ENCODE data around the gene MAP7.

Gene MAP7

GRCh38 chr6:136344420-136344819, 205.8 kb downstream of the MAP7 start:
- peaks cover 5% of the 10 kb centered on the region; the same call in 1 of the 2 replicates for H3K36me3 ChIP-seq (ENCODE audit: control insufficient read depth, insufficient read depth, low read length)
- no CpG with 5 or more reads among the region's 2 CpGs for WGBS (ENCODE audit: insufficient coverage, insufficient read length)
- H3K4me1 ChIP-seq (ENCODE audit: control insufficient read depth, insufficient read depth, low read length) = no peaks in the 10 kb centered on the region
- no peaks in the 10 kb centered on the region for H3K9me3 ChIP-seq (ENCODE audit: control insufficient read depth, insufficient read depth, low read length)
- H3K27me3 ChIP-seq (ENCODE audit: control insufficient read depth, insufficient read depth, low read length) = no peaks in the 10 kb centered on the region
- no peak for DNase-seq (ENCODE audit: low read depth, low spot score)
- no peak overlapping the region for H3K27ac ChIP-seq (ENCODE audit: low read length)
- H3K4me3 ChIP-seq (ENCODE audit: low read length) = no peak overlapping the region

DNA sequence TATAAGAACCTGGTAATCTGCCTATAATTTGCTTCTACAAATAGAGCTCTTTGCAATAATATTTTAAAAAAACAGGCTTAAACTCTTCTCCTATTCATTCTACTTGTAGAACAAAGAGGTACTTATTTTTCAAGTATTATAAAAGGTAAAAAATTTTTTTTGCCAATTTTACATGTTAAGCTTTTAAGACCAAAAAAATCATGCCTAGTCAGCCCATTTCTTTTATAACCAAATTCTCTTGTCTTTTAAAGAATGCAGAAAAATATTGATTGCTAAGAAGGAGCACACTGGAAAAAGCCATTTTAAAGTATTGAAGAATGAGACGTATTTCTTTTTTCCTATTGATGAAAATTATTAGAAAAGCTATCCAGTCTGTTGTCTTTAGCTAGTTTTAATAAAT, 206.5 kb downstream of the MAP7 start:
- no peaks in the 10 kb centered on the region for H3K9me3 ChIP-seq (ENCODE audit: control insufficient read depth, insufficient read depth, low read length)
- H3K36me3 ChIP-seq (ENCODE audit: control insufficient read depth, insufficient read depth, low read length) = peaks cover 5% of the 10 kb centered on the region; the same call in 1 of the 2 replicates
- H3K4me1 ChIP-seq (ENCODE audit: control insufficient read depth, insufficient read depth, low read length) = no peaks in the 10 kb centered on the region
- H3K27ac ChIP-seq (ENCODE audit: low read length) = no peak overlapping the region
- DNase-seq (ENCODE audit: low read depth, low spot score) = no peak
- H3K4me3 ChIP-seq (ENCODE audit: low read length) = no peak overlapping the region
- no CpG with 5 or more reads among the region's 1 CpG for WGBS (ENCODE audit: insufficient coverage, insufficient read length)
- H3K27me3 ChIP-seq (ENCODE audit: control insufficient read depth, insufficient read depth, low read length) = no peaks in the 10 kb centered on the region

GRCh38 chr6:136343275-136343674, 206.9 kb downstream of the MAP7 start:
- DNase-seq (ENCODE audit: low read depth, low spot score) = no peak
- no peaks in the 10 kb centered on the region for H3K27me3 ChIP-seq (ENCODE audit: control insufficient read depth, insufficient read depth, low read length)
- no peak overlapping the region for H3K4me3 ChIP-seq (ENCODE audit: low read length)
- no peak overlapping the region for H3K27ac ChIP-seq (ENCODE audit: low read length)
- 100% methylated on average over 1 of the region's 2 CpGs for WGBS (ENCODE audit: insufficient coverage, insufficient read length)
- no peaks in the 10 kb centered on the region for H3K9me3 ChIP-seq (ENCODE audit: control insufficient read depth, insufficient read depth, low read length)
- no peaks in the 10 kb centered on the region for H3K4me1 ChIP-seq (ENCODE audit: control insufficient read depth, insufficient read depth, low read length)
- H3K36me3 ChIP-seq (ENCODE audit: control insufficient read depth, insufficient read depth, low read length) = peaks cover 5% of the 10 kb centered on the region; the same call in 1 of the 2 replicates

GRCh38 chr6:136341967-136342366, 208.3 kb downstream of the MAP7 start:
- H3K9me3 ChIP-seq (ENCODE audit: control insufficient read depth, insufficient read depth, low read length) = no peaks in the 10 kb centered on the region
- H3K36me3 ChIP-seq (ENCODE audit: control insufficient read depth, insufficient read depth, low read length) = peaks cover 5% of the 10 kb centered on the region; the same call in 1 of the 2 replicates
- no peak overlapping the region for H3K4me3 ChIP-seq (ENCODE audit: low read length)
- no peak for DNase-seq (ENCODE audit: low read depth, low spot score)
- H3K4me1 ChIP-seq (ENCODE audit: control insufficient read depth, insufficient read depth, low read length) = no peaks in the 10 kb centered on the region
- H3K27me3 ChIP-seq (ENCODE audit: control insufficient read depth, insufficient read depth, low read length) = no peaks in the 10 kb centered on the region
- no peak overlapping the region for H3K27ac ChIP-seq (ENCODE audit: low read length)
- WGBS (ENCODE audit: insufficient coverage, insufficient read length) = no CpG with 5 or more reads among the region's 3 CpGs

GRCh38 chr6:136341367-136341766, 208.9 kb downstream of the MAP7 start:
- no peak overlapping the region for H3K4me3 ChIP-seq (ENCODE audit: low read length)
- whole genome bisulfite sequencing (ENCODE audit: insufficient coverage, insufficient read length) = no CpG with 5 or more reads among the region's 3 CpGs
- no peak overlapping the region for H3K27ac ChIP-seq (ENCODE audit: low read length)
- no peaks in the 10 kb centered on the region for H3K9me3 ChIP-seq (ENCODE audit: control insufficient read depth, insufficient read depth, low read length)
- DNase-seq (ENCODE audit: low read depth, low spot score) = no peak
- no peaks in the 10 kb centered on the region for H3K4me1 ChIP-seq (ENCODE audit: control insufficient read depth, insufficient read depth, low read length)
- peaks cover 5% of the 10 kb centered on the region; the same call in 1 of the 2 replicates for H3K36me3 ChIP-seq (ENCODE audit: control insufficient read depth, insufficient read depth, low read length)
- no peaks in the 10 kb centered on the region for H3K27me3 ChIP-seq (ENCODE audit: control insufficient read depth, insufficient read depth, low read length)

GRCh38 chr6:136338486-136338885, 211.7 kb downstream of the MAP7 start:
- Histone ChIP-seq H3K27me3 (ENCODE audit: control insufficient read depth, insufficient read depth, low read length) (no peaks in the 10 kb centered on the region), H3K4me3 (ENCODE audit: low read length) (no peak overlapping the region), H3K36me3 (ENCODE audit: control insufficient read depth, insufficient read depth, low read length) (no peaks in the 10 kb centered on the region), H3K9me3 (ENCODE audit: control insufficient read depth, insufficient read depth, low read length) (no peaks in the 10 kb centered on the region), H3K4me1 (ENCODE audit: control insufficient read depth, insufficient read depth, low read length) (no peaks in the 10 kb centered on the region), H3K27ac (ENCODE audit: low read length) (no peak overlapping the region)
- WGBS (ENCODE audit: insufficient coverage, insufficient read length) = no CpG with 5 or more reads among the region's 4 CpGs
- no peak for DNase-seq (ENCODE audit: low read depth, low spot score)

- H3K27ac ChIP-seq (ENCODE audit: low read length) = no peak overlapping the region
- no CpG with 5 or more reads among the region's 3 CpGs for WGBS (ENCODE audit: insufficient coverage, insufficient read length)
- no peaks in the 10 kb centered on the region for H3K9me3 ChIP-seq (ENCODE audit: control insufficient read depth, insufficient read depth, low read length)
- DNase-seq (ENCODE audit: low read depth, low spot score) = no peak
- no peaks in the 10 kb centered on the region for H3K36me3 ChIP-seq (ENCODE audit: control insufficient read depth, insufficient read depth, low read length)
- no peaks in the 10 kb centered on the region for H3K27me3 ChIP-seq (ENCODE audit: control insufficient read depth, insufficient read depth, low read length)
- no peaks in the 10 kb centered on the region for H3K4me1 ChIP-seq (ENCODE audit: control insufficient read depth, insufficient read depth, low read length)
- H3K4me3 ChIP-seq (ENCODE audit: low read length) = no peak overlapping the region
Observed at GRCh38 chr6:136337606-136338005, 212.6 kb downstream of the MAP7 start.

- WGBS (ENCODE audit: insufficient coverage, insufficient read length) = no CpG with 5 or more reads among the region's 3 CpGs
- no peaks in the 10 kb centered on the region for H3K4me1 ChIP-seq (ENCODE audit: control insufficient read depth, insufficient read depth, low read length)
- no peaks in the 10 kb centered on the region for H3K36me3 ChIP-seq (ENCODE audit: control insufficient read depth, insufficient read depth, low read length)
- no peak for DNase-seq (ENCODE audit: low read depth, low spot score)
- H3K27ac ChIP-seq (ENCODE audit: low read length) = no peak overlapping the region
- H3K9me3 ChIP-seq (ENCODE audit: control insufficient read depth, insufficient read depth, low read length) = no peaks in the 10 kb centered on the region
- no peaks in the 10 kb centered on the region for H3K27me3 ChIP-seq (ENCODE audit: control insufficient read depth, insufficient read depth, low read length)
- H3K4me3 ChIP-seq (ENCODE audit: low read length) = no peak overlapping the region
Observed at GRCh38 chr6:136337121-136337520, 213.1 kb downstream of the MAP7 start.

DNA sequence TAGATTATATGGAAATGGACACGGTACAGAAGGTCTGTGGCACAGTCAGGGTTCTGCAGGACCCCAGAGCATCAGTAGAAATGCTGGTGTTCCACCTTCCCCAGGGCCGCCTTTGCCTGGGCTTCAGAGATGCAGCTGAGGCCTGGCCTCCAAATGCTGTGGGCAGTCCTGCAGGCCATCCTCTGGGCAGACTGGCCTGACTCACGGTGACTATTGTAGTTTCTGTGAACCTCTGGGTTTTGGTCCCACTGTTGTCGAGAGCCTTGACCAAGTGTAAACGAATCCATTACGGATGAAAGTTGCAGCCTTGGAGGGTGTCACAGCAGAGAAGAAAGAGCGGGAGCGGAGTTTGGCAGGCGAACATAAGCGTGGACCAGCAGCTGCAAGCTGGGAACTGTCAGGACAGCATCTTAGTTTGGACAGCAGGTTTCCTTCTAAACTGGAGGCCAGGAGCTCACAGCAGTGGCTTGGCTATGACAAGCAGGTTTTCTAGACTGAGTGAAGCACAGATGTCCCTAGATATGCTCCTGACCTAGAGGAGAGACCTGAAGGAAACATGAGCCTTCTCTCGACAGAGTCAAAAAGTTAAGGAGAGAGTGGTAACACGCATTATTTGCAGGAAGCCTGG, 214.4 kb downstream of the MAP7 start:
- DNase-seq (ENCODE audit: low read depth, low spot score) = no peak
- Histone ChIP-seq H3K27ac (ENCODE audit: low read length) (no peak overlapping the region), H3K27me3 (ENCODE audit: control insufficient read depth, insufficient read depth, low read length) (no peaks in the 10 kb centered on the region), H3K36me3 (ENCODE audit: control insufficient read depth, insufficient read depth, low read length) (no peaks in the 10 kb centered on the region), H3K4me1 (ENCODE audit: control insufficient read depth, insufficient read depth, low read length) (no peaks in the 10 kb centered on the region), H3K4me3 (ENCODE audit: low read length) (no peak overlapping the region), H3K9me3 (ENCODE audit: control insufficient read depth, insufficient read depth, low read length) (no peaks in the 10 kb centered on the region)
- WGBS (ENCODE audit: insufficient coverage, insufficient read length) = no CpG with 5 or more reads among the region's 12 CpGs

DNA sequence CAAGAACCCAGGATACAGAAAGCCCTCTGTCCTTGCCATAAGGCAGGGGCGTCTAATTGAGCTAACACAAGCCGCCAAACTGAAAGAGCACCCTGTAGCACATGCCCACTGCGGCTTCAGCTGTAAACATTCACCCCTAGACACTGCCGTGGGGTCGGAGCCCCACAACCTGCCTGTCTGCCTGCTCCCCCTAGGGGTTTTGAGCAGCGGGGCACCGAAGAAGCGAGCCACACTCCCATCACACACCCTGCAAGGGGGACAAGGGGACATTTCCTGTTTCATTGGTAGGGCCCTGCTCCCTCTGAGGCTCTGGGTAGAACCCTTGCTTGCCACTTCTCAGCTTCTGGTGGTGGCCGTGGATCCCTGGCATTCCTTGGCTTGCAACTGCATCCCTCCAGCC, 215.4 kb downstream of the MAP7 start:
- no peaks in the 10 kb centered on the region for H3K36me3 ChIP-seq (ENCODE audit: control insufficient read depth, insufficient read depth, low read length)
- H3K27me3 ChIP-seq (ENCODE audit: control insufficient read depth, insufficient read depth, low read length) = no peaks in the 10 kb centered on the region
- H3K9me3 ChIP-seq (ENCODE audit: control insufficient read depth, insufficient read depth, low read length) = no peaks in the 10 kb centered on the region
- no CpG with 5 or more reads among the region's 9 CpGs for WGBS (ENCODE audit: insufficient coverage, insufficient read length)
- H3K4me1 ChIP-seq (ENCODE audit: control insufficient read depth, insufficient read depth, low read length) = no peaks in the 10 kb centered on the region
- no peak for DNase-seq (ENCODE audit: low read depth, low spot score)
- no peak overlapping the region for H3K27ac ChIP-seq (ENCODE audit: low read length)
- H3K4me3 ChIP-seq (ENCODE audit: low read length) = no peak overlapping the region

GRCh38 chr6:136334465-136334846, 215.8 kb downstream of the MAP7 start:
- DNase-seq (ENCODE audit: low read depth, low spot score) = no peak
- Histone ChIP-seq H3K4me3 (ENCODE audit: low read length) (no peak overlapping the region), H3K4me1 (ENCODE audit: control insufficient read depth, insufficient read depth, low read length) (no peaks in the 10 kb centered on the region), H3K36me3 (ENCODE audit: control insufficient read depth, insufficient read depth, low read length) (no peaks in the 10 kb centered on the region), H3K9me3 (ENCODE audit: control insufficient read depth, insufficient read depth, low read length) (no peaks in the 10 kb centered on the region), H3K27ac (ENCODE audit: low read length) (no peak overlapping the region), H3K27me3 (ENCODE audit: control insufficient read depth, insufficient read depth, low read length) (no peaks in the 10 kb centered on the region)
- WGBS (ENCODE audit: insufficient coverage, insufficient read length) = no CpG with 5 or more reads among the region's 13 CpGs

Data from iPS DF 6.9 (cell line).